Psoas muscle (tissue), 8 donors: Measurements from ENCODE around the gene MTOR. TPM values are rescaled to one million over a fixed set of nuclear protein-coding genes. Genes with fewer than 3 reads are reported as not detected.

ENCODE experiments used
- ATAC-seq, 4 donors: fragments of 200-7000 bp; cut with Tn5 transposase; one replicate each; pipeline ENCODE4 v1.9.1; 2020; ENCODE audit warnings: moderate library complexity in 3 of 4, mild to moderate bottlenecking in 2 of 4
- DNase-seq, 2 donors: peaks; one replicate each; pipeline ENCODE4 v3.0.0-alpha.2; 2020
- H3K27ac ChIP-seq: fragments of 200-600 bp; one replicate; pipeline ENCODE4 v1.8.0; 2022
- H3K27me3 ChIP-seq, 3 donors: fragments of 200-600 bp in 1 of 3; one replicate each; pipeline versions ENCODE4 v1.6.1 to v1.8.0; 2013 to 2022; ENCODE audit warnings: low read length in 2 of 3, mild to moderate bottlenecking in 2 of 3, moderate library complexity in 1 of 3; ENCODE audit not compliant: insufficient read depth in 3 of 3
- H3K36me3 ChIP-seq, 2 donors: fragments of 200-600 bp in 1 of 2; one replicate each; pipeline versions ENCODE4 v1.6.1 to v1.8.0; 2013 to 2022; ENCODE audit warnings: low read depth in 1 of 2, mild to moderate bottlenecking in 1 of 2, moderate library complexity in 1 of 2; ENCODE audit not compliant: insufficient read depth in 1 of 2
- H3K4me1 ChIP-seq: fragments of 200-600 bp; one replicate; pipeline ENCODE4 v1.8.0; 2022
- H3K4me3 ChIP-seq: fragments of 200-600 bp; one replicate; pipeline ENCODE4 v1.8.0; 2022; ENCODE audit warnings: mild to moderate bottlenecking
- H3K9me3 ChIP-seq: fragments of 200-600 bp; one replicate; pipeline ENCODE4 v1.8.0; 2022
- WGBS, 3 donors: extraction: QIAGEN DNeasy Blood & Tissue Kit; methylation state at CpG; one replicate each; pipeline versions ENCODE4 v1.1.6 to v1.1.7; 2013; 5-methylcytosine and 5-hydroxymethylcytosine counted together
- intact Hi-C, 2 donors: fragments of 100-400 bp; cut with DNase I; formaldehyde crosslinking; loops; one replicate each; pipeline versions ENCODE4 v1.11.0 to v1.14.2; 2022
- polyA plus RNA-seq, 3 donors: library from polyadenylated mRNA; stranded (reverse); fragments of 200-250 nt; gene quantifications; one replicate each; pipeline ENCODE4 v1.2.3, GENCODE V29; 2013
- total RNA-seq, 4 donors: library from RNA; stranded (reverse); fragmentation: NEBNext Ultra II Directional in 2 of 4; extraction: Animal tissue kit (Norgen Biotek cat#: 25700) in 2 of 4; gene quantifications; one replicate each; pipeline versions ENCODE4 v1.2.1 to v1.2.4, GENCODE V29; 2021 to 2023
- TF ChIP-seq, protein P1 (sequence below): fragments of 200-600 bp; IDR thresholded peaks from one replicate; pipeline ENCODE4 v1.8.0; 2022; ENCODE audit warnings: antibody characterized with exemption
- donor health status: healthy with polysubstance abuse.
- donor health status: DM: no; HTN: no; CAD: no; lungs with moderate emphysema.
- donor health status: Bipolar disorder and iron deficiency.
- donor health status: healthy.
- donor health status: DM: yes; HTN: yes; CAD: no.
- donor health status: DM: no; HTN: no; CAD: no.
- donor health status: DM: no; HTN: no; CAD: no.
- donor health status: DM: yes; HTN: yes; CAD: no.

MTOR gene
- total and polyA plus RNA-seq, 7 donors, result 24.0 to 50.8 (median 44.0) TPM

DNA sequence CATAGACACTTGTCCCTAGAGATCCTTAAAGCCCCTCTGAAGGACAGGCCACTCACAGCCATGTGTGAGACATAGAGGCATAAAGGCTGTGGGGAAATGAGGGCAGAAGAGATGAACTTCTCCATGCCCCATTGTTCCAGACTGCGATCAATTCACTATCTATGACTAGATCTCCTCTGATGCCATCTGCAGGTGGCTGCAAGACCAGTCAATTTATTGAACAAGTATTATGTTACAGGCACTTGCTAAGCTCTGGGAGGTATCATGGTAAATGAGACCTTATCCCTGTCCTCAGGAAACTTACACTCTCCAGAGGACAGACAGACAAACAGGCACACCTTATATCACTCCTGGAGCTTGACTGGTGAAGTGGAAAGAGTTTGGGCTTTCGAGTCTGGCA, 33.6 kb upstream of the MTOR start:
- H3K9me3 ChIP-seq, result no peaks in the 10 kb centered on the region
- H3K27me3 ChIP-seq, result no peaks in the 10 kb centered on the region
- H3K4me3 ChIP-seq, result no peak overlapping the region
- TF ChIP-seq, protein P1, sequence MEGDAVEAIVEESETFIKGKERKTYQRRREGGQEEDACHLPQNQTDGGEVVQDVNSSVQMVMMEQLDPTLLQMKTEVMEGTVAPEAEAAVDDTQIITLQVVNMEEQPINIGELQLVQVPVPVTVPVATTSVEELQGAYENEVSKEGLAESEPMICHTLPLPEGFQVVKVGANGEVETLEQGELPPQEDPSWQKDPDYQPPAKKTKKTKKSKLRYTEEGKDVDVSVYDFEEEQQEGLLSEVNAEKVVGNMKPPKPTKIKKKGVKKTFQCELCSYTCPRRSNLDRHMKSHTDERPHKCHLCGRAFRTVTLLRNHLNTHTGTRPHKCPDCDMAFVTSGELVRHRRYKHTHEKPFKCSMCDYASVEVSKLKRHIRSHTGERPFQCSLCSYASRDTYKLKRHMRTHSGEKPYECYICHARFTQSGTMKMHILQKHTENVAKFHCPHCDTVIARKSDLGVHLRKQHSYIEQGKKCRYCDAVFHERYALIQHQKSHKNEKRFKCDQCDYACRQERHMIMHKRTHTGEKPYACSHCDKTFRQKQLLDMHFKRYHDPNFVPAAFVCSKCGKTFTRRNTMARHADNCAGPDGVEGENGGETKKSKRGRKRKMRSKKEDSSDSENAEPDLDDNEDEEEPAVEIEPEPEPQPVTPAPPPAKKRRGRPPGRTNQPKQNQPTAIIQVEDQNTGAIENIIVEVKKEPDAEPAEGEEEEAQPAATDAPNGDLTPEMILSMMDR, result no peak
- ATAC-seq (no peak), DNase-seq (no peak)
- H3K36me3 ChIP-seq, result peaks cover 3 to 16% of the 10 kb centered on the region in 2 donors
- intact Hi-C loops, result no loop called here
- WGBS, 3 donors, result 94 to 98% (median 96%) methylated on average over 2 of the region's 2 CpGs
- H3K27ac ChIP-seq, result no peak overlapping the region
- H3K4me1 ChIP-seq, result peaks cover 22% of the 10 kb centered on the region

DNA sequence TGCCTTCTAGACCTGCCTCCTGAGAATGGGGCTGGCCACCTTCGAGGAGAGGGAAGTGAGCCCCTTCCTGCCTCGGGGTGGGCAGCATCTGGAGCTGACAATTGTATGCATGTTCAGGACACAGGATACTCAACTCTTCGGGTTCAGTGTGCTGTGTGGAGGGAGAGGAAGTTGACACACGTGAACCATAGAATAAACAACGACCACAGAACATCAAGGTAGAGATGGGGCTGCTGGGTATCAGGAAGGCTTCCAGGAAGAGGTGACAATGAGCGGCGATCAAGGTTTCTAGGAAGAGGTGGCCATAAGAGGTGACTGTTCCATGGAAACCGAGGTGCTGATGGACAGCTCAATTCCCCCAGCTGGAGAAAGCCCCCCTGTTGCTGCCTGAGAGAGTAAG, 32.6 kb upstream of the MTOR start:
- Histone ChIP-seq H3K4me3 (no peak overlapping the region), H3K27ac (no peak overlapping the region), H3K4me1 (peaks cover 29% of the 10 kb centered on the region), H3K27me3 (no peaks in the 10 kb centered on the region), H3K9me3 (no peaks in the 10 kb centered on the region), H3K36me3 (peaks cover 3 to 16% of the 10 kb centered on the region in 2 donors)
- WGBS, 3 donors, result 66 to 75% (median 72%) methylated on average over 8 of the region's 8 CpGs
- intact Hi-C loops, result no loop called here
- TF ChIP-seq, protein P1, result no peak
- DNase-seq, result no peak
- ATAC-seq, result no peak

DNA sequence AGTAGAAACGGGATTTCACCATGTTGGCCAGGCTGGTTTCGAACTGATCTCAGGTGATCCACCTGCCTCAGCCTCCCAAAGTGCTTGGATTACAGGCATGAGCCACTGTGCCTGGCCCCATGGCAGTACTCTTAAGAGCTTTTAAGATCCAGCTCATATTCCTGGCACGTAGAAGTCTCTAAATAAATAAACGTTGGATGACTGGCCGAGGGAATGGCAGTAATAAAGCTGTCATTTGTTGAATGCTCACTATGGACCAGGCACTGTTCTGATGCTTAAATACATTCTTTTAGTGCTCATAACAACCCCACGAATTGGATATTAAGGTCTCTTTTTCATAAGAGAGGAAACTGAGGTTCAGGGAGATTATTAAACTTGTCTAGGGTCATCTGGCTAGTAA, 31.5 kb upstream of the MTOR start:
- ATAC-seq (no peak), DNase-seq (no peak)
- intact Hi-C loops, result no loop called here
- 55 to 71% (median 60%) methylated on average over 6 of the region's 6 CpGs for WGBS, 3 donors
- no peak overlapping the region for H3K27ac ChIP-seq
- no peaks in the 10 kb centered on the region for H3K27me3 ChIP-seq
- peaks cover 29% of the 10 kb centered on the region for H3K4me1 ChIP-seq
- no peak overlapping the region for H3K4me3 ChIP-seq
- TF ChIP-seq, protein P1, result no peak
- peaks cover 3 to 16% of the 10 kb centered on the region in 2 donors for H3K36me3 ChIP-seq
- H3K9me3 ChIP-seq, result no peaks in the 10 kb centered on the region

DNA sequence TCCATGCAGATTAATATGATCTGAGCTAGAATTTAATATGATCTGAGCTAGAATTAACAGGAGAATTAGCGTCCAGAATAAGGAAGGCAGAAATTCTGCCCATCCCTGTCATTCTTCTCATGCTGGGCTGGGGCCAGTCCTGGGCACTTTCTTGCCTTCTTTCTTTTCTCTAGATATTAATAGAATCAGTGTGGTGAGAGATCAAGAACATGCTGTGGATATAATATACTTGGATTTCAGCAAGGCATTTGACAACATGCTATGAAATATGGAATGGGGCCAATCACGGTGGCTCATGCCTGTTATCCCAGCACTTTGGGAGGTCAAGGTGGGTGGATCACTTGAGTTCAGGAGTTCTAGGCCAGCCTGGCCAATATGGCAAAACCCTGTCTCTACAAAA, 28.7 kb upstream of the MTOR start:
- intact Hi-C loops, result no loop called here

More for the DNA sequence above, 28.7 kb upstream of the MTOR start:
- no peaks in the 10 kb centered on the region for H3K9me3 ChIP-seq
- H3K4me3 ChIP-seq, result no peak overlapping the region
- H3K27me3 ChIP-seq, result no peaks in the 10 kb centered on the region
- peaks cover 39% of the 10 kb centered on the region for H3K4me1 ChIP-seq
- DNase-seq (no peak), ATAC-seq (peak; percentile 33 to 79 (median 52))
- WGBS, 3 donors, result 30 to 39% (median 30%) methylated on average over 2 of the region's 2 CpGs
- H3K27ac ChIP-seq, result peak overlapping the region; percentile 6
- TF ChIP-seq, protein P1, result no peak
- peaks cover 3 to 32% of the 10 kb centered on the region in 2 donors for H3K36me3 ChIP-seq
